GM21367 (cell line): ENCODE measurements around the gene AKAP14.
"Not testable (repeated sequence)": the region's sequence is repeated elsewhere in the genome, so short reads cannot be mapped to it uniquely, and the experiment has no call there.

ENCODE experiments used
- ATAC-seq: cut with Tn5 transposase; IDR thresholded peaks from one replicate; pipeline ENCODE4 v1.9.1; 2021; ENCODE audit not compliant: unreplicated experiment

The AKAP14 gene

GRCh38 chrX:119895843-119896326, at the start of gene AKAP14:
Gene AKAP14 (plus strand): TSS chrX:119895893. CDS start chrX:119903224, 7,331 bp downstream.
- ATAC-seq, result no peak

GRCh38 chrX:119852382-119853353, 43.0 kb upstream of the AKAP14 start, which contains the start of gene UPF3B:
Gene UPF3B (minus strand): TSS chrX:119852963. CDS start chrX:119852928, 35 bp downstream.
- peak; percentile 96 for ATAC-seq

- ATAC-seq, result no peak
Observed at GRCh38 chrX:119853444-119853843, 42.2 kb upstream of the AKAP14 start.

GRCh38 chrX:119870626-119871131, 25.0 kb upstream of the AKAP14 start:
- peak; percentile 11 for ATAC-seq

GRCh38 chrX:119871245-119871598, 24.5 kb upstream of the AKAP14 start:
- peak; percentile 34 for ATAC-seq

GRCh38 chrX:119871599-119872395, 23.9 kb upstream of the AKAP14 start, which contains the start of the genes NDUFA1 and RNF113A:
Gene NDUFA1 (plus strand): TSS chrX:119871832. CDS start chrX:119871912, 80 bp downstream.
Gene RNF113A (minus strand): TSS chrX:119871733. CDS start chrX:119871613, 120 bp downstream.
- ATAC-seq, result peak; percentile 95

GRCh38 chrX:119878740-119879139, 17.0 kb upstream of the AKAP14 start:
- ATAC-seq, result no peak

GRCh38 chrX:119880076-119880475, 15.6 kb upstream of the AKAP14 start:
- ATAC-seq, result no peak

- ATAC-seq, result peak; percentile 77
Observed at GRCh38 chrX:119880552-119881437, 14.9 kb upstream of the AKAP14 start.

GRCh38 chrX:119885554-119886428, 9.9 kb upstream of the AKAP14 start:
- ATAC-seq, result no peak

- peak; percentile 81 for ATAC-seq
Observed at GRCh38 chrX:119887721-119888425, 7.8 kb upstream of the AKAP14 start.

- ATAC-seq, result not testable (repeated sequence)
Observed at GRCh38 chrX:119890626-119891025, 5.1 kb upstream of the AKAP14 start.

- not testable (repeated sequence) for ATAC-seq
Observed at GRCh38 chrX:119891961-119892692, 3.6 kb upstream of the AKAP14 start.

- ATAC-seq, result no peak
Observed at GRCh38 chrX:119899125-119899524, 3.4 kb downstream of the AKAP14 start.

GRCh38 chrX:119900976-119901375, 5.3 kb downstream of the AKAP14 start:
- ATAC-seq, result no peak

GRCh38 chrX:119916310-119916709, 20.6 kb downstream of the AKAP14 start:
- no peak for ATAC-seq

- no peak for ATAC-seq
Observed at GRCh38 chrX:119917877-119918276, 22.2 kb downstream of the AKAP14 start.
